Fibroblast of mammary gland (primary cell): ENCODE measurements around the gene NTMT2.
A peak's percentile ranks its signal among the peaks of the same experiment; 100 is the strongest.

Experiments
- DNase-seq: peaks from one replicate; pipeline ENCODE4 v3.0.0-alpha.2; 2010; ENCODE audit warnings: low read depth
- H3K4me3 ChIP-seq: 2 replicates; pipeline ENCODE4 v1.5.1; 2011; ENCODE audit warnings: low read depth, mild to moderate bottlenecking, low read length, moderate library complexity; ENCODE audit not compliant: control insufficient read depth
- CTCF ChIP-seq: conservative IDR thresholded peaks from 2 replicates; pipeline ENCODE4 v1.5.1; 2011; ENCODE audit warnings: low read depth, low read length, inconsistent platforms; ENCODE audit not compliant: control insufficient read depth, insufficient read depth

Gene NTMT2

GRCh38 chr1:170204121-170204520 lies 58.4 kb downstream of the NTMT2 start:
- TF ChIP-seq CTCF = no peak
- no peak overlapping the region for H3K4me3 ChIP-seq
- peak; percentile 37 for DNase-seq

- DNase-seq = peak; percentile 45
- H3K4me3 ChIP-seq = no peak overlapping the region
- TF ChIP-seq CTCF = no peak
Measured at GRCh38 chr1:170205301-170205700, 59.5 kb downstream of the NTMT2 start.

DNA sequence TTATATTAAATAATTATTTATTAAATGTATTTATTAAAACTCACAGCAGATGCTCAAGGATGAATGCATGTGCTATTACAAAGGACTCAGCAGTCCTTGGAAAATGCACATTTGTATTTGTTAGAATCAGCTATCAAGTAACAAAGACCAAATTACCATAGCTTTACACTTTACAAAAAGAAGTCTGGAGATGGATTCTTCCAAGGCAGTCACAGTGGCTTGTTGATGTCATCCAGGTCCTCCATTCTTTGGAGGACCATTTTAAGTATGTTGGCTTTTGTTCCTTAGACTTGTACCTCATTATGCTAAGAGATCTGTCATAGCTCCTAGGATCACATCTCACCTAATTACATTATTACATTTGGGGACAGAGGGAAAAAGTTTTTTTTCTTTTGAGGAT lies 63.4 kb downstream of the NTMT2 start:
- no peak for DNase-seq
- TF ChIP-seq CTCF = no peak
- H3K4me3 ChIP-seq = no peak overlapping the region

DNA sequence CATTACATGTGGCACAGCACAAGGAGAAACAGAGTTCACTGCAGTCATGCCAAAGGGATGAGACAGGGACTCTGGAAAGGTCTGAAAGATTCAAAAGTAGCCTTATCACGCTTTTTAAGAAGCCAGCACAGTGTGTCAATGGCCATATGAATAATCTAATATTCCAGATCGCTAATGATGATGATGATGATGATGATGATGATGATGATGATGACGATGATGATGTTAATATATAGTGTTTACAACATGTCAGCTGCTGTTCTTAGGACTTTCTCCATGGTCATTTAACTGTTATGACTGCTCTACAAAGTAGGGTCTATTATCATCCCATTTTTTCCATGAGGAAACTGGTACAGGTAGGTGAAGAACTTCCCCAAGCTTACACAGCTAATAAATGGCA lies 64.4 kb downstream of the NTMT2 start:
- no peak for TF ChIP-seq CTCF

GRCh38 chr1:170213596-170213995 lies 67.8 kb downstream of the NTMT2 start:
- DNase-seq = no peak
- TF ChIP-seq CTCF = no peak
- H3K4me3 ChIP-seq = no peak overlapping the region

More for the DNA sequence above, 64.4 kb downstream of the NTMT2 start:
- no peak overlapping the region for H3K4me3 ChIP-seq
- no peak for DNase-seq

DNA sequence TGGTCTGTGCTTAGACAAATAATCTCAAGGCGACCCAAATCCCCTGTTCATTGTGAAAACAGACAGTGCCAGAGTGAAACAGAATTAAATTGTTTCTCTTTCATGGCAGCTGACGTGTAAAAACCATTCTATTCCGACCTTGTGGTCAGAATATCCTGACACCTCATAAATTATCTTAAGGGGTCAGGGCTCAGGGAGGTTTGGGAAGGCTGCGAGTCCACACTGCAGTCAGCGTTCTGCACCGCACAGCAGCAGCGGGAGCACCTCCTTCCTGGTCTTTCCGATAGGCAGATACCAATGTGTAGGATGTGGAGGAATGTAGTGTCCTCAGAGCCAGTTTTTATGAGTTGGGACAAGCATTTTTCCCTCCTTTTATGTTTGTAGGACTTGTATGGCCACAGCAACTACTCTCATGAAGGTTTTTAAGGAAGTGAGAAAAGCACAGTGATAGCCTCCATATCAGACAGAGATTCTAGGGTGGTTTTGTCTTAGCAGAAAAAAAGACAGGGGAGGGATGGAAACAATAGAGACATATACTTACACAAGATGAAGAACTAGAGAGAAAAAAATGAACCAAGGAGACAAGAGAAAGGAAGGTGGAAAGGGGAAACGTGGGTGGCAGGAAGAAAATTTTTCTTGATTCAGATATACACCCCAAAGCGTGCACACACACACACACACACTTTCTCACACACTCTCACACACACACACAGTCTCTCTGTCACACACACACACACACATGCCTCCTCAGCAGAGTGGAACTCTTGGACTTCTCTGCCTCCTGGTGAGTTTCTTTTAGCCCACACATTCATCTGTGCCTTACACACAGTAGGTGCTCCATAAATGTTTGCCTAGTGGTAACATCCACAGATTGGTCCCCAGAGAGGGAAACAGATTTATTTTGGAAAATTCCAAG lies 68.6 kb downstream of the NTMT2 start:
- DNase-seq = peak; percentile 44
- TF ChIP-seq CTCF = no peak
- H3K4me3 ChIP-seq = no peak overlapping the region
